NCI-H345 treated with DMSO at 0.1 percent for 48 hours (cell line): ENCODE data around the gene FAM167B.
"Not testable (repeated sequence)": the region's sequence is repeated elsewhere in the genome, so short reads cannot be mapped to it uniquely, and the experiment has no call there.

Experiments used
- DNase-seq: peaks from one replicate; lab custom pipeline; 2025; ENCODE audit not compliant: unreplicated experiment; lab: John Stamatoyannopoulos, UW

Gene FAM167B

DNA sequence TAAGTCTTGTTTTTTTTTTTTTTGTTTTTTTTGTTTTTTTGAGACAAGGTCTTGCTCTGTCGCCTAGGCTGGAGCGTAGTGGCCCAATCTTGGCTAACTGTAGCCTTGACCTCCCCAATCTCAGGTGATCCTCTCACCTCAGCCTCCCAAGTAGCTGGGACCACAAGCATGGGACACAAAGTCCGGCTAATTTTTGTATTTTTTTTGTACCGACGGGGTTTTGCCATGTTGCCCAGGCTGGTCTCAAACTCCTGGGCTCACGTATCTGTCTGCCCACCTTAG is 10.1 kb downstream of the FAM167B start:
- no peak for DNase-seq

DNA sequence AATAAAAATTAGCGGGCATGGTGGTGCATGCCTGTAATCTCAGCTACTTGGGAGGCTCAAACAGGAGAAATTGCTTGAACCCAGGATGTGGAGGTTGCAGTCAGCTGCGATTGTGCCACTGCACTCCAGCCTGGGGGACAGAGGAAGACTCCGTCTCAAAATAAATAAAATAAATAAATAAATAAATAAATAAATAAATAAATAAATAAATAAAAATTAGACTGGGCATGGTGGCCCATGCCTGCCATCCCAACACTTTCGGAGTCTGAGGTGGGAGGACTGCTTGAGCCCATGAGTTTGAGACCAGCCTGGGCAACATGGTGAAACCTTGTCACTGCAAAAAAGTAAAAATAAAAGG is 16.2 kb downstream of the FAM167B start:
- DNase-seq: not testable (repeated sequence)

DNA sequence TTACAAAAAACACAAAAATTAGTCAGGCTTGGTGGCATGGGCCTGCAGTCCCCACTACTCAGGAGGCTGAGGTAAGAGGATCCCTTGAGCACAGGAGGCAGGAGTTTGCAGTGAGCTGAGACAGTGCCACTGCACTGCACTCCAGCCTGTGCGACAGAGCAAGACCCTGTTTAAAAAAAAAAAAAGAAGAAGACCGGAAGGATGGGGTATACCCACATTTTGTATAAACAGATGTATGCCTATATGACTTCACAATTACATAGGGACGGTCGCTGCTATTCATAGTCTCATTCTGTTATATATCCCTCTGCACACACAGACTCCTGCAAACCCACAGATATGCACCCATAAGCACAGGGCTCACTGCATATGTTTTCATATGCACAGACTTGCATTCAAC is 16.7 kb downstream of the FAM167B start:
- DNase-seq: no peak

DNA sequence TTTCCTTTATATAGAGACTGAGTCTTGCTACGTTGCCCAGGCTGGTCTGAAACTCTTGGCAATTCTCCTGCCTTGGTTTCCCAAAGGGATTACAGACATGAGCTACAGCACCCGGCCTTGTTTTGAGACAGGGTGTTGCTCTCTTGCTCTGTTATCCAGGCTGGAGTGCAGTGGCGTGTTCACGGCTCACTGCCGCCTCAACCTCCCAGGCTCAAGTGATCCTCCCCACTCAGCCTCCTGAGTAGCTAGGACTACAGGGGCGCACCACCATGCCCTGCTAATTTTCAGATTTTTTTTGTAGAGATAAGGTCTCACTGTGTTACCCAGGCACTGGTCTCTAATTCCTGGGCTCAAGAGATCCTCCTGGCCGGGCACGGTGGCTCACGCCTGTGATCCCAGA is 18.8 kb downstream of the FAM167B start:
- no peak for DNase-seq

DNA sequence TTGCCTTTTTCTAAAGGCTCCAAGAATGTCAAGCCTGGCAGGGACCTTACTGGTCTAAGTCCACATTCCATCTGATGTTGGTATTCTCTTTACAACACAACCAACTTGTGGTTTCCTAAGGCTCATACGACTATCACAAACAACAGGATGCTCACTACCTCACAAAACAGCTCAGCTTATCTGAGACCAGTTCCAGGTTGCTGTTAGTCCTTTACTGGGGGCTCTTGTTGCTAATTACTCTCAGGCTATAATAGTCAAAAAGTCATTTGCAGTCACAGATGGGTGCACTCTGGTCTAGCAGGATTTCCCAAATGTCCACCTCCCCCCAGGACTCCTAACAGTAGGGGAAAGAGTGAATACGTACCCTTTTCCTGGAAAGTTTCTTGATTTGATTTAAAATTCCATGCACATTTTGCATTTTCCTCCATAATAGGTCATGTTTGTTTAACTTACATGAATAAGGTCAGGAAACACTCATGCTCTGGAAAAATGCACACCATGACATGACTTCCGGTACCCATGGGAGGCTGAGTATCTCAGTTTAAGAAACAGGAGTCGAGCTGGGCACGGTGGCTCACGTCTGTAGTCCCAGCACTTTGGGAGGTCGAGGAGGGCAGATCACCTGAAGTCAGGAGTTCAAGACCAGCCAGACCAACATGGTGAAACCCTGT is 20.0 kb downstream of the FAM167B start:
- DNase-seq: no peak

DNA sequence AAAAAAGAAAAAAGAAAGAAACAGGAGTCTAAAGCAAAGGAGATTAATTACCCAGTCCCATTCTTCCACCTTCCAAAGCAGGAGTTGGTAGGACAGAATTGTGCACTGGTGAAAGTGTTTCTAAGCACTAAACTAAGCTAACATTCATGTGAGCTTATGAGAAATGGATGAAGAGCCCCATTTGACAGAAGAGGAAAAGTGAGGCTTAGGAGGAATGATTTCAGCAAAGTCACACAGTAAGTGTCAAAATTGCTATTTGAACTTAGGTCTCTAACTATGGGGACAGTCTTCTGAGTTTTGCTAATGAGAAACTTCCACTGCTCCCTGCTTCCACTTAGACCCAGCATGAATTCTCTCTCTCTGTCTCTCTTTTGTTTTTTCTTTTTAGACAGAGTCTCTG is 22.7 kb downstream of the FAM167B start:
- DNase-seq: no peak

DNA sequence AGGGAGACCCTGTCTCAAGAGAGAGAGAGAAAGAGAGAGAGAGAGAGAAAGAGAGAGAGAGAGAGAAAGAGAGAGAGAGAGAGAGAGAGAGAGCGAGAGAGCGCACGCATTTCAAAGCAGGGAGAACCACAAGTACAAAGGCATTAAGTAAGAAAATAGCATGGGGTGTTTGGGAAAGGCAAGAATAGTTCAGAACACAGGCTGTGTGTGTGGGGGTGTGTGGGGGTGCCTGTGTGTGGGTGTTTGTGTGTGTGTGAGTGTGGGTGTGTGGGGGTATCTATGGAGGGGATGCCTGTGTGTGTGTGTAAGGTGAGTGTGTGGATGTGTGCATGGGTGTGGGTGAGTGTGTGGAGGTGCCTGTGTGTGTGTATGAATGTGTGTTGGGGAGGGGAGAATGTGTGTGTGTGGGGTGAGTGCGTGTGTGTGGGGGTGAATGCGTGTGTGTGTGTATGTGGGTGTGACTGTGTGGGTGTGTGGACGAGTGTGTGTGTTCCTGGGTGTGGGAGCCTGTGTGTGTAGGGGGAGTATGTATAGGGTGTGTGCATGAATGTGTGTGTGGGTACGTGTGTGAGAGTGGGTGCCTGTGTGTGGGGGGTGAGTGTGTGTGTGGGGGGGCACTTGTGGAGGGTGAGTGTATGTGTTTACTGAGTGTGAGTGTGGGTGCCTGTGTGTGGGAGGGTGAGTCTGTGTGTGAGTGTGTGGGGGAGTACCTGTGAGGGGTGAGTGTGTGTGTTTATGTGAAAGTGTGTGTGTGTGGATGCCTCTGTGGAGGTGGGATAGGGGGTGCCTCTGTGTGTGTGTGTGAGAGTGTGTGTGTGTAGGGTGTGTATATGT is 25.8 kb downstream of the FAM167B start:
- DNase-seq: no peak

DNA sequence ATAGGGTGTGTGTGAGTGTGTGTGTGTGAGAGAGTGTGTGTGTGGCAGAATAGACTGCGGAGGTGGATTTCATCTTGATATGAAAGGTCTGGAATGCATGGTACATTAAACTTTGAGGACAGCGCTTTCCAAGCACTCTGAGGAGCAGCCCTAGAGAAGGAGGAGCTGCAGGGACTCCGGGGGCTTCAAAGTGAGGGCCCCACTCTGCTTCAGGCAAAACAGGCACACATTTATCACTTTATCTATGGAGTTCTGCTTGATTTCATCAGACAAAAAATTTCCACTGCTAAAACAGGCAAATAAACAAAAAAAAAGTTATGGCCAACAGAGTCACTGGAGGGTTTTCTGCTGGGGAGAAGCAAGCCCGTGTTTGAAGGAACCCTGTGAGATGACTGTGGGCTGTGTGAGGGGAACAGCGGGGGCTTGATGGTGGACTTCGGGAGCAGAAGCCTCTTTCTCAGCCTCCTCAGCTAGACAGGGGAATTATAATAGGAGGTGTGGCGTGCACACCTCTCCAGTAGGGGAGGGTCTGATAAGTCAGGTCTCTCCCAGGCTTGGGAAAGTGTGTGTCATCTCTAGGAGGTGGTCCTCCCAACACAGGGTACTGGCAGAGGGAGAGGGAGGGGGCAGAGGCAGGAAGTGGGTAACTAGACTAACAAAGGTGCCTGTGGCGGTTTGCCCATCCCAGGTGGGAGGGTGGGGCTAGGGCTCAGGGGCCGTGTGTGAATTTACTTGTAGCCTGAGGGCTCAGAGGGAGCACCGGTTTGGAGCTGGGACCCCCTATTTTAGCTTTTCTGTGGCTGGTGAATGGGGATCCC is 26.6 kb downstream of the FAM167B start:
- peak; percentile 52 for DNase-seq

DNA sequence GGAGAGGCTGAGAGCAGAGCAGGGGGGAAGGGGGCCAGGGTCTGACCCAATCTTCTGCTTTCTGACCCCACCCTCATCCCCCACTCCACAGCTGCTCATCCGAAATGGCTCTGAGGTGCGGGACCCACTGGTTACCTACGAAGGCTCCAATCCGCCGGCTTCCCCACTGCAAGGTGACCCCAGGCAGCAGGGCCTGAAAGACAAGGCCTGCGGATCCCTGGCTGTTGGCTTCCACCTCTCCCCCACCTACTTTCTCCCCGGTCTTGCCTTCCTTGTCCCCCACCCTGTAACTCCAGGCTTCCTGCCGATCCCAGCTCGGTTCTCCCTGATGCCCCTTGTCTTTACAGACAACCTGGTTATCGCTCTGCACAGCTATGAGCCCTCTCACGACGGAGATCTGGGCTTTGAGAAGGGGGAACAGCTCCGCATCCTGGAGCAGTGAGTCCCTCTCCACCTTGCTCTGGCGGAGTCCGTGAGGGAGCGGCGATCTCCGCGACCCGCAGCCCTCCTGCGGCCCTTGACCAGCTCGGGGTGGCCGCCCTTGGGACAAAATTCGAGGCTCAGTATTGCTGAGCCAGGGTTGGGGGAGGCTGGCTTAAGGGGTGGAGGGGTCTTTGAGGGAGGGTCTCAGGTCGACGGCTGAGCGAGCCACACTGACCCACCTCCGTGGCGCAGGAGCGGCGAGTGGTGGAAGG is 27.8 kb downstream of the FAM167B start:
- no peak for DNase-seq

DNA sequence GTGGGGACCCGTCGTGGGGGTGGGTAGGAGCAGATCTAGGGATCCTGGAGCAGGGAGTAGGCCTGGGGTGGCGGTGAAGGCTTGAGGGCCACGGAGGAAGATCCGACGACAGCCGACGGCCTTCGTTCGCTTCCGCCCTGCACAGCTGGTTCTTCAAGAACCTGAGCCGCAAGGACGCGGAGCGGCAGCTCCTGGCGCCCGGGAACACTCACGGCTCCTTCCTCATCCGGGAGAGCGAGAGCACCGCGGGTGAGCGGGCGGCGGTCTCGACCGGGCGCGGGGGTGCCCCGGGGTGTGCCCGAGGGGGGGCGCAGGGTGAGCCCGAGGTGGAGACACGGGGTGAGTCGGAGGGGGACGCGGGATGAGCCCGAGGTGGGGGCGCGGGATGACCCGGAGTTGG is 28.4 kb downstream of the FAM167B start:
- DNase-seq: no peak

DNA sequence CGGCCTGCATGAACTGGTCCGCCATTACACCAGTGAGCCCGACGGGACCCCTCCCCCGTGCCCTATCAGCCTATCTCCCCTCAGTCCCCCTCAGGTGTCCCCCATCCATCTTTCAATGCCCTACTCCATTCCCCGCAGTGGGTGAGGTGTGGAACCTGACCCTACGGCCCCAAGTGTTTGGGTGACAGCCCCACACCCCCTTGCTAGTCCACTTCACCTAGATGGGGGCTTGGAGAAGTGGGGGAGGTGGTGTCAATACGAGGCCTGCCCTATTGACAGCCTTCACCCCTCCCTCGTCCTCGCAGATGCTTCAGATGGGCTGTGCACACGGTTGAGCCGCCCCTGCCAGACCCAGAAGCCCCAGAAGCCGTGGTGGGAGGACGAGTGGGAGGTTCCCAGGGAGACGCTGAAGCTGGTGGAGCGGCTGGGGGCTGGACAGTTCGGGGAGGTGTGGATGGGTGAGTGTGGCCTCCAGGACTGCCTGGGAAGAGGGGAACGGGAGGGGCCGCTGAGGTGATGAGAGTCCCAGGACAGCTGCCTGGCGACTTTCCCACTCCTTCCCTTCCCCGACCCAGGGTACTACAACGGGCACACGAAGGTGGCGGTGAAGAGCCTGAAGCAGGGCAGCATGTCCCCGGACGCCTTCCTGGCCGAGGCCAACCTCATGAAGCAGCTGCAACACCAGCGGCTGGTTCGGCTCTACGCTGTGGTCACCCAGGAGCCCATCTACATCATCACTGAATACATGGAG is 29.2 kb downstream of the FAM167B start:
- DNase-seq: no peak

DNA sequence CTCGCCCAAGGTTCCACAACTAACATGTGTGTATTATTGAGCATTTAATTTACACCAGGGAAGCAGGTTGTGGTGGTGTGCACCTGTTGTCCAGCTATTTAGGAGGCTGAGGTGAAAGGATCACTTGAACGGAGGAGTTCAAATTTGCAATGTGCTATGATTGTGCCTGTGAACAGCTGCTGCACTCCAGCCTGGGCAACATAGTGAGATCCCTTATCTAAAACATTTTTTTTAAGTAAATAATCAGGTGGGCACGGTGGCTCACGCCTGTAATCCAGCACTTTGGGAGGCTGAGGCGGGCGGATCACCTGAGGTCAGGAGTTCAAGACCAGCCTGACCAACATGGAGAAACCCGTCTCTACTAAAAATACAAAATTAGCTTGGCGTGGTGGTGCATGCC is 37.8 kb downstream of the FAM167B start:
- DNase-seq: not testable (repeated sequence)

DNA sequence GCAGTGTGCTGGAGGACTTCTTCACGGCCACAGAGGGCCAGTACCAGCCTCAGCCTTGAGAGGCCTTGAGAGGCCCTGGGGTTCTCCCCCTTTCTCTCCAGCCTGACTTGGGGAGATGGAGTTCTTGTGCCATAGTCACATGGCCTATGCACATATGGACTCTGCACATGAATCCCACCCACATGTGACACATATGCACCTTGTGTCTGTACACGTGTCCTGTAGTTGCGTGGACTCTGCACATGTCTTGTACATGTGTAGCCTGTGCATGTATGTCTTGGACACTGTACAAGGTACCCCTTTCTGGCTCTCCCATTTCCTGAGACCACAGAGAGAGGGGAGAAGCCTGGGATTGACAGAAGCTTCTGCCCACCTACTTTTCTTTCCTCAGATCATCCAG is 38.6 kb downstream of the FAM167B start:
- DNase-seq: no peak

DNA sequence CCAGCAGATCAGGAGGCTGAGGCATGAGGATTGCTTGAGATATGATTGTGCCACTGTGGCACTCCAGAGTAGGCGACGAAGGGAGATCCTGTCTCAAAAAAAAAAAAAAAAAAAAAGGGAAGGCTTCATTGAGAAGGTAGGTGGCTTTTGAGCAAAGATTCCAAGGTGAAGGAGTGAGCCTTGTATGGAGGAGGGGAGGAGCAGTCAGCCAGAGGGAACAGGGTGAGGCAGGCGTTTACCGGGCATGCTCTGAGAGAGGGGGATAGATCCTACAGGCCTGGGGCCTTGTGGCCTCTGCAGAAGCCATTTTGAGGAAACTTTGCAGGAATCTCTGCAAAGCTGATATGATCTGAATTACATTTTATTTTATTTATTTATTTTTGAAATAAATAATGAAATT is 39.7 kb downstream of the FAM167B start:
- no peak for DNase-seq

DNA sequence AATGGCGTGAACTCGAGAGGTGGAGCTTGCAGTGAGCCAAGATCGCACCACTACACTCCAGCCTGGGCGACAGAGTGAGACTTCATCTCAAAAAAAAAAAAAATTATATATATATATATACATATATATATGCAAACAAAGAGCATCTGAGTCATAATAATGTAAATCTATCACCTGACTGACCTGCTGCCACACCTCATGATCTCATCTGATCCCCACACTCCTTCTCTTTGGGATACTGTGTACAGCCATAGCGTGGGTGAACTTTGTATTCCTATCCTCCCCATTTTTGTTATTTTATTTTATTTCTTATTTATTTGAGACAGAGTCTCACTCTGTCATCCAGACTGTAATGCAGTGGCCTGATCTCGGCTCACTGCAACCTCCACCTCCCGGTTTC is 42.2 kb downstream of the FAM167B start:
- no peak for DNase-seq

DNA sequence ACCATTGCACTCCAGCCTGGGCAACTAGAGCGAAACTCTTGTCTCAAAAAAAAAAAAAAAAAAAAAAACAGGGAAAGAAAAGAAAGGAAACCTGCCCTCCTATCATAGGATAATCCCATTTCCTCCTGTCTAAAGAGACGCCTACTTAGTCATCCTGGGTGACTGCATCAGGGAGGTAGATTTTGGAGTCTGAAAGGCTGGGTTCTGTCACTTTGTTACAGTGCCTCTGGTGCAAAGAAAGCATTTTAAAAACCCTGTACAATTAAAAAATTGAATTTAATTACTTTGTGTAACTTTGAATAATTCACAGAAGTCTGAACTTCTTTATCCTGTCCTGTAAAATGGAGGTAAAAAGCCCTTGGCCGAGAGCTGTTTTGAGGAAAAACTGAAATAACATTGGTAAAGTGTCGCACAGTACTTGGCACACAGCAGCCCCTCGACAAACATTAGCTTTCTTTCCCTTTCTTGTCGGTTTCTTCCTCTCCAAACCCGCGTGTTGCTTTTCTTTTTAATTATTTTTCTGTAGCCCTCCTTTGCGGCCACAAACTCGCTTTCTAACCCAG is 44.2 kb downstream of the FAM167B start:
- DNase-seq: no peak

DNA sequence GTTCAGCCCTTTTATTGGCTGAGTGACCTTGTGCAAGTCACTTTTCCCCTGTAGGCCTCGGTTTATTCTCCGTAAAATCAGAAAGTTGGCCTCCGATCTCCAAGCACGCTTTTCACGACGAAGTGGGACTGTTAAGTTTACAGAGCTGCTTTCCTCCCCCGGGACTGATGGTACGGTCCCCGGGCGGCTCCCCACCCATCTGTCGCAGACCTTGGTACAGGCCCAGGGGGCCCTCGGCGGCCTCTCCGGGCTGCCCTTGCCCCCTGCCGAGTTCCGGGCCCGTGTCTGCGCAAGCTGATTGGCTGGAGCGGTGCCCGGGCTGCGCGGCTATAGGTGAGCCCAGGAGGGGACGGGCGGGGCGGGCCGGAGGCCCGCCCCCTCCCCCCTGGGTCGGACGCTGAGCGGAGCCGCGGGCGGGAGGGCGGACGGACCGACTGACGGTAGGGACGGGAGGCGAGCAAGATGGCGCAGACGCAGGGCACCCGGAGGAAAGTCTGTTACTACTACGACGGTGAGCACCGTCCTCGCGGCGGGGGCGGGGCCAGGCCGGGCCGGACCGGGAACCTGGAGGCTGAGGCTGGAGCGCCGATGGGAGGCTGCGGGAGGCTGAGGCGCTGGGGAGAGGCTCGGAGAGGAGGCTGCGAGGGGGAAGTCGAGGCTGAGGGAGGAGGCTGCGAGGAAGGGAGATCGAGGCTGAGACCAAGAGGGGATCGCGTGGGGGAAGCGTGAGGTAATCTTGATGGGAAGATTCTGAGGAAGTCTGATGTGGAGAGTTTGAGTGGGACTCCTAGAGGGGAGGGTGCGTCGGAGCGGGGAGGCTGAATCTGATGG is 44.9 kb downstream of the FAM167B start, which contains the start of gene HDAC1:
HDAC1 (plus strand) TSS at position 376 of the 831 bp plus-strand sequence; CDS start at position 463, 87 bp downstream.
- peak; percentile 81 for DNase-seq

DNA sequence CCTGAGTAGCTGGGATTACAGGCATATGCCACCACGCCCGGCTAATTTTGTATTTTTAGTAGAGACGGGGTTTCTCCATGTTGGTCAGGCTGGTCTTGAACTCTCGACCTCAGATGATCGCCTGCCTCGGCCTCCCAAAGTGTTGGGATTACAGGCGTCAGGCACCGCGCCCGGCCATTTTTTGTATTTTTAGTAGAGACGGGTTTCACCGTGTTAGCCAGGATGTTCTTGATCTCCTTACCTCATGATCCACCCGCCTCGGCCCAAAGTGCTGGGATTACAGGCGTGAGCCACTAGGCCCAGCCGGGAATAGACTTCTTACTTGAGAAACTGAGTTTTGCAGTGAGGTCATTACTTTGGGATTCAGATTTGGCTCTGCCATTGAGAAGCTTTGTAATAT is 51.2 kb downstream of the FAM167B start:
- DNase-seq: not testable (repeated sequence)
